Right lobe of liver (tissue), 6 donors: ENCODE measurements around the gene FBN3. TPM values are rescaled to one million over a fixed set of nuclear protein-coding genes. Genes with fewer than 3 reads are reported as not detected.
"Not testable (repeated sequence)": the region's sequence is repeated elsewhere in the genome, so short reads cannot be mapped to it uniquely, and the experiment has no call there.

Experiments used
- ATAC-seq, 4 donors: fragments of 200-7000 bp; cut with Tn5 transposase; one replicate each; pipeline ENCODE4 v1.9.1; 2020; ENCODE audit warnings: mild to moderate bottlenecking in 4 of 4, moderate library complexity in 4 of 4
- DNase-seq, 3 donors: peaks; one replicate each; pipeline ENCODE4 v3.0.0-alpha.2; 2020
- H3K27ac ChIP-seq, 3 donors: fragments of 200-600 bp; one replicate each; pipeline ENCODE4 v1.8.0; 2022
- H3K27me3 ChIP-seq, 2 donors: fragments of 200-600 bp; one replicate each; pipeline ENCODE4 v1.8.0; 2022
- H3K36me3 ChIP-seq, 4 donors: fragments of 200-600 bp; sonication (generic) in 1 of 4; one replicate each; pipeline versions ENCODE4 v1.5.1 to v1.8.0; 2017 to 2022; ENCODE audit warnings: control low read depth in 1 of 4
- H3K4me1 ChIP-seq, 4 donors: fragments of 200-600 bp; sonication (generic) in 1 of 4; one replicate each; pipeline versions ENCODE4 v1.5.1 to v1.8.0; 2017 to 2022; ENCODE audit warnings: control low read depth in 1 of 4
- H3K4me3 ChIP-seq, 3 donors: fragments of 200-600 bp; one replicate each; pipeline ENCODE4 v1.8.0; 2022
- H3K9me3 ChIP-seq, 4 donors: fragments of 200-600 bp; sonication (generic) in 1 of 4; one replicate each; pipeline versions ENCODE4 v1.5.1 to v1.8.0; 2017 to 2022; ENCODE audit warnings: control low read depth in 1 of 4
- CTCF ChIP-seq, 4 donors: fragments of 200-600 bp in 3 of 4; fragments of 450-650 bp in 1 of 4; IDR thresholded peaks; one replicate each; pipeline versions ENCODE4 v1.5.1 to v1.8.0; 2016 to 2022; ENCODE audit warnings: antibody characterized with exemption in 4 of 4, mild to moderate bottlenecking in 2 of 4
- POLR2A ChIP-seq: fragments of 450-650 bp; IDR thresholded peaks from one replicate; pipeline ENCODE4 v1.6.1; 2017; ENCODE audit warnings: antibody characterized with exemption, mild to moderate bottlenecking
- WGBS: methylation state at CpG from one replicate; pipeline ENCODE4 v1.1.6; 2018; ENCODE audit warnings: low coverage, low lambda C conversion rate; ENCODE audit not compliant: insufficient coverage; ENCODE audit errors: missing lambda C conversion rate; 5-methylcytosine and 5-hydroxymethylcytosine counted together
- intact Hi-C, 2 donors: fragments of 100-400 bp; cut with DNase I; formaldehyde crosslinking; loops; one replicate each; pipeline versions ENCODE4 v1.11.2 to v1.14.1; 2022
- total RNA-seq, 6 experiments: library from RNA; depleted of rRNA in 2 of 6; stranded (reverse); fragments of >200 nt in 2 of 6; fragmentation: NEBNext Ultra II Directional in 3 of 6; extraction: Animal tissue kit (Norgen Biotek cat#: 25700) in 3 of 6; gene quantifications; one replicate each; pipeline versions ENCODE4 v1.1.0 to v1.2.4, GENCODE V29; 2016 to 2023
- donor health status: DM: no; HTN: yes; CAD: no.
- donor health status: DM: no; HTN: no; CAD: no.
- donor health status: DM: no; HTN: no; CAD: no.
- donor health status: DM: no; HTN: yes; CAD: no.
- donor health status: DM: no; HTN: yes; CAD: no.

FBN3 gene
- total RNA-seq, 6 experiments from 2014 or later, result 0.11 to 0.37 TPM; not detected in 4

GRCh38 chr19:8168537-8168936 is 19.1 kb upstream of the FBN3 start:
- DNase-seq (no peak), ATAC-seq (no peak)
- intact Hi-C loops, result no loop called here
- 84% methylated on average over 5 of the region's 7 CpGs for WGBS
- Histone ChIP-seq H3K4me3 (no peak overlapping the region), H3K27ac (no peak overlapping the region), H3K27me3 (no peaks in the 10 kb centered on the region), H3K36me3 (no peaks in the 10 kb centered on the region), H3K4me1 (peaks cover 0 to 8% (median 4%) of the 10 kb centered on the region in 4 donors), H3K9me3 (no peaks in the 10 kb centered on the region)
- TF ChIP-seq POLR2A, result no peak
- no peak for TF ChIP-seq CTCF (IDR thresholded peaks at IDR 0.05)

DNA sequence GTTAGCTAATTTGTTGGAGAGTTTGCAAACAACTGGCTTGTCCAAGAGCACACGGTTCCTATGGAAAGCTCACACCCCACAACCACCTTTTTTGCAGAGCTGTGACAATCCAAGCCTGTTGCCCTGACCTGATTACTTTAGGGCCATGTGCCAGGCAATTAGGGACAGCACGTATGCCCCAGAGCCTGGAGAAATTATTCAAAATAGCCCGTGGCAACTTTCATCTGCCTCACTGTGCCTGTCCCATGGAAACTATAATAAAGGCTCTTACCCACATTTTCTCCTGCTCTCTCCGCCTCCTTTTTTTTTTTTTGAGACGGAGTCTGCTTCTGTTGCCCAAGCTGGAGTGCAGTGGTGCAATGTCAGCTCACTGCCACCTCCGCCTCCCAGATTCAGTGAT is 18.6 kb upstream of the FBN3 start:
- ATAC-seq, result peak; percentile 14 to 44 (median 22)

GRCh38 chr19:8163759-8164158 is 14.4 kb upstream of the FBN3 start:
- no peaks in the 10 kb centered on the region for H3K9me3 ChIP-seq
- 52% methylated on average over 5 of the region's 7 CpGs for WGBS
- no peak overlapping the region for H3K4me3 ChIP-seq
- peaks cover 0 to 8% (median 4%) of the 10 kb centered on the region in 4 donors for H3K4me1 ChIP-seq
- no peak for DNase-seq
- intact Hi-C loops, result no loop called here
- H3K27ac ChIP-seq, result no peak overlapping the region
- no peaks in the 10 kb centered on the region for H3K36me3 ChIP-seq
- ATAC-seq, result no peak
- TF ChIP-seq POLR2A, result no peak
- TF ChIP-seq CTCF (IDR thresholded peaks at IDR 0.05), result no peak
- H3K27me3 ChIP-seq, result no peaks in the 10 kb centered on the region

More for the DNA sequence above, 18.6 kb upstream of the FBN3 start:
- Histone ChIP-seq H3K4me3 (no peak overlapping the region), H3K9me3 (no peaks in the 10 kb centered on the region), H3K4me1 (peaks cover 0 to 8% (median 4%) of the 10 kb centered on the region in 4 donors), H3K27me3 (no peaks in the 10 kb centered on the region), H3K36me3 (no peaks in the 10 kb centered on the region), H3K27ac (no peak overlapping the region)
- intact Hi-C loops, result no loop called here
- 21% methylated on average over 6 of the region's 6 CpGs for WGBS
- no peak for TF ChIP-seq CTCF (IDR thresholded peaks at IDR 0.05)
- no peak for TF ChIP-seq POLR2A
- no peak for DNase-seq

DNA sequence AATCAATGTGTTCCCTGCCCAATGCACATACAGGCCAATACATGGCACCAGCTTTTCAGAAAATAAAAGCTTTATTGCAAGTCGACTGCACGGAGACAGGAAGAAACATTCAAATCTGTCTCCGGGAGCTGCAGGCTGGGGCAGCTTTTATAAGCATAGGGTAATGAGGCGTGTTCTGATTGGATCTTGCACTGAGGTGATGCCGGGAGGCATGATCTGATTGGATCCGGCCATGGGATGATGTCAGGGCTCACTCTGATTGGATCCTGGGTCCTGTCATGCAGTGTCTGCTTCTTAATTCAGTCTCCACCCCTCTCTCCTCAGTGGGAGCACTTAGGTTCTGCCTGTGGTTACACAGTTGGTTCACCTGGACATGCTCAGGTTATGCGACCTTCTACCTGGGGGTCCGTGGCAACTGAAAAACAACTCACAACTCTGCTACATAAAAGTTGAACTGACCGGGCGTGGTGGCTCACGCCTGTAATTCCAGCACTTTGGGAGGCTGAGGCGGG is 11.8 kb upstream of the FBN3 start:
- H3K27ac ChIP-seq, result no peak overlapping the region
- TF ChIP-seq POLR2A (no peak), CTCF (IDR thresholded peaks at IDR 0.05) (no peak)
- H3K9me3 ChIP-seq, result no peaks in the 10 kb centered on the region
- H3K27me3 ChIP-seq, result no peaks in the 10 kb centered on the region
- no peak overlapping the region for H3K4me3 ChIP-seq
- intact Hi-C loops, result no loop called here
- H3K4me1 ChIP-seq, result peaks cover 0 to 3% (median 0%) of the 10 kb centered on the region in 4 donors
- peak in 1 of 3 donors; percentile 27 for DNase-seq
- peak; percentile 40 to 79 (median 66) for ATAC-seq
- 70% methylated on average over 7 of the region's 12 CpGs for WGBS
- H3K36me3 ChIP-seq, result no peaks in the 10 kb centered on the region

DNA sequence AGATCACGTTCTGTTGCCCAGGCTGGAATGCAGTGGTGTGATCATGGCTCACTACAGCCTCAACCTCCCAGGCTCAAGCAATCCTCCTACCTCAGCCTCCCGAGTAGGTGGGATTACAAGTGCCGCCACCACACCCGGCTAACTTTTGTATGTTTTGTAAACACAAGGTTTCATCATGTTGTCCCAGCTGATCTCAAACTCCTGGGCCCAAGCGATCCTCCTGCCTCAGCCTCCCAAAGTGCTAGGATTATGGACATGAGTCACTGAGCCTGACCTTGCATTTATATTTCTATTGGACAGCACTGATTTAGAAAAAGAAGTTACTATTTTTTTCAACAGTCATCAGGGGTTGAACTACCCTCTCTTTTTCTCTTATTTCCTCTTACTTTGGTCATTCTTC is 9.9 kb upstream of the FBN3 start:
- intact Hi-C loops, result loop anchor here (2.0 to 10.0 kb wide), 2 partner anchors 93 to 95 kb away; no protein-coding TSS in a partner anchor
- not testable (repeated sequence) for H3K4me3 ChIP-seq, H3K9me3 ChIP-seq, ATAC-seq, H3K27ac ChIP-seq, H3K36me3 ChIP-seq, H3K27me3 ChIP-seq, H3K4me1 ChIP-seq, DNase-seq
- WGBS, result 73% methylated on average over 5 of the region's 5 CpGs
